HG03457 (cell line): ENCODE results near the gene DPPA4.

Experiments used
- ATAC-seq: cut with Tn5 transposase; IDR thresholded peaks from one replicate; pipeline ENCODE4 v1.9.1; 2021; ENCODE audit warnings: moderate number of reproducible peaks; ENCODE audit not compliant: unreplicated experiment

Gene DPPA4

DNA sequence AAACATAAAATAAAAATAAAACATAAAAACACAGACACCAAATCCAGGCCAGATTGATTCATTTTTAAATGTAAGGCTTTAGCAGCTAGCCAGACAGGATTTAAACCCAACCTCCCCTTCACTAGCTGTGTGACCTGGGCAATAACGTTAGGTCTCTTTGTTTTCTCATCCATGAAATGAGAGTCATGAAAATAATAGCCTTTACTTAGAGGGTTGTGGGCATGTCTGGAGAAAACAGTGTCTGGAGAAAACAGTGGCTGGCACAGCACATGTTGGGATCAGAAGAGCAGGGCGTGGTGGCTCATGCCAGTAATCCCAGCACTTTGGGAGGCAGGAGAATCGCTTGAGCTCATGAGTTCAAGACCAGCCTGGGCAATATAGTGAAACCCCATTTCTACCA, 1.9 kb upstream of the DPPA4 start:
- ATAC-seq: no peak

GRCh38 chr3:109338322-109338721, 976 bp upstream of the DPPA4 start:
- no peak for ATAC-seq

- no peak for ATAC-seq
Observed at GRCh38 chr3:109336291-109336861, 970 bp downstream of the DPPA4 start.

DNA sequence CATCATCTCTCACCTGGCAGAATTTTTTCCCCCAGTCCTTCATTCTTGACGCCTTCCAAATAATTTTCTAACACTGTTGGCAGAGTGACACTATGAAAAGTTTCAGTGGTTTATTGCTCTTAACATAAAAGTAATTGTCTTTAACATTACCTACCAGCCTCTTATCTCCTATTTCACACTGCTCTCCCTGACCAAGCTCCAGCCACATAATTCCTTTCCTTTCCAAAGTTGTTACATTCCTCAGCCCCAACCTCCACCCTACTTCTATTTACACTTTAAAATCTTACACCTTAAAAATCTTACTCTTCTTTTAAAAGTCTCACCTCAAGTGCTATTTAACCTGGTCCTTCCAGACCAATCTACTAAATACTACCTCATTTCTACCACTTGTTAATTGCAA, 2.8 kb downstream of the DPPA4 start:
- ATAC-seq: no peak

DNA sequence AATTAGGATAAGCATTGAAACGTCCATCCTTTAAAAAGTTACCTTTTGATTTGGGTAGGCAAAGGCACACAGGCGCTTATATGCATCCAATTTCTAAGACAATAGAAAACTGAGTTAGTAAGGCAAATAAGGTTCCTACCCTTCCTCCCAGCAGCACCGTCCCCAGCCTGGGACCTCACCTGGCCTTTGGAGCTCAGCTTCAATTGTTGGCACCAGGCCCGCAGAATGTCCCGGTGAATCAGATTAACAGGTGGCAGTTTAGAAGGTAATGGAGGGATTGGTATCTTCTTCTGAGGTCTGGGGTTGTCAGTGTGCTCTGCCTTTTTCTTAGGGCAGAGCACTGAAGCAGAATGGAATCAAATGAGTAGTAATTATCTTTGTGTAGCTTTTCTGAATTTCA, 5.7 kb downstream of the DPPA4 start:
- no peak for ATAC-seq

GRCh38 chr3:109330405-109330804, 6.9 kb downstream of the DPPA4 start:
- no peak for ATAC-seq

GRCh38 chr3:109328202-109328601, 9.1 kb downstream of the DPPA4 start:
- ATAC-seq: no peak

DNA sequence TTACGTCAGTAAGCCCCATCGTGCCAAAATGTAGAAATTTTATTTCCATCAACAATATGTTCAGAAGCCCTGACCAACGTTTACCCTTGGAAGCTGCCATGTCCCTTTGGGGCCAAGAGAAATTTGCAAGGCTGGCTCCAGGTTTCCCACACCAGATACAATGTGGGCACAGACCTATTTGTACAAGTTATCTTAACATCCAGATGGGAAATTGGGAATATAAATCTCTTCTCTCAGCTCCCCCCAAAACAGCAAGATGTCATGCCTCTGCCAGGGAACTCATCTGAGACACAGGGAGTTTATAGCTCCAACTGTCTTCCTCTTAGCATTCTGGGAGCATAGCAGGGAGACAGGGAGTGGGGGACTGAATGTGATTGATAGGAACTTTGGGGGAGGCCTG, 11.7 kb downstream of the DPPA4 start:
- ATAC-seq: no peak

GRCh38 chr3:109325109-109325508, 12.2 kb downstream of the DPPA4 start:
- no peak for ATAC-seq

GRCh38 chr3:109316162-109316730, 21.1 kb downstream of the DPPA4 start, which contains the start of gene DPPA2:
Gene DPPA2 (minus strand): TSS chr3:109316517. CDS start chr3:109314542, 1,975 bp downstream.
- no peak for ATAC-seq

DNA sequence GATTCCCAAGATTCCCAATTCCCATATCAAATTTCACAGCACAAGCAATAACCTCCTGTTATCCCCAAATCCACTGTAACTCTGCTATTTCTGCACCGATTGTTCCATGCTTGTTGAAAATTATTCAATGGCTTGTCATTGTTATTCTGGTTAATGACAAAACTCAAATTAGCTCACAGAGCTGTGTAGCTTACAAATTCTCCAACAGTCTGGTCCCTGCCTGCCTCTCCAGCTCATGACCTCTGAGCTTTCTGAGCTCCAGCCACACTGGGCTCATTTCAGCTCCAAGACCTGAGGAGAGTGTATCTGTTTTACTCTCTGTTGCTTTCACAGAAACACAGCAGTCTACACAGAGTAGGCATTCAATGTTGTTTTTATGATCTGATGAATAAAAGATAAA, 24.3 kb downstream of the DPPA4 start:
- no peak for ATAC-seq

DNA sequence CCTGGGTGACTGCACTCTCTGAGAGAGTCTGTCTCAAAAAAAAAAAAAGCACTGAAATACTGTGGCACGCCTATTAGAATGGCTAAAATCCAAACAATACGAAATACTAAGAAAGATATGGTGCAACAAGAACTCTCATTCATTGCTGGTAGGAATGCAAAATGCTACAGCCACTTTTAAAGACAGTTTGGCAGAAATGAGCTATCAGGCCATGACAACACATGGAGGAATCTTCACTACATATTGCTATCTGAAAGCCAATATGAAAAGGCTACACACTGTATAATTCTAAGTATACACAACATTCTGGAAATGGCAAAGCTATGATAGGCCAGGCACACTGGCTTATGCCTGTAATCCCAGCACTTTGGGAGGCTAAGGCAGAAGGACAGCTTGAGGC, 39.9 kb downstream of the DPPA4 start:
- no peak for ATAC-seq

DNA sequence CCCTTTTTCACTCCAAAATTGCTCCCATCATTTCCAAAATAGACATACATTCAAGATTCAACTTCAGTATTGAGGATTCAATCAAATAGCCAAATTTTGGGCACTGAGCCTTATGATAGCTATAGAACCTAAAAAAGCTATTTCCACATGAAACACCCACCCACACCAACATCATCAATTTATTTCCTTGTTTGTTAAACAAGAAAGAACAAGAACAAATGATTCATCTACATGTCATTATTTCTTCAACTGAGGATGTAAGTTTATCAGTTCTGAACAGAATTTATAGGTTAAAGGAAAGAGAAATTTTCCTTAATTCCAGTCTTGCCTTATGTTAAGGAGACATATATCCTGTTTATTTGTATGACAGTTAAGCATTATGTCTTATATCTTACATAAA, 53.3 kb downstream of the DPPA4 start:
- ATAC-seq: no peak

GRCh38 chr3:109278546-109278945, 58.8 kb downstream of the DPPA4 start:
- no peak for ATAC-seq

DNA sequence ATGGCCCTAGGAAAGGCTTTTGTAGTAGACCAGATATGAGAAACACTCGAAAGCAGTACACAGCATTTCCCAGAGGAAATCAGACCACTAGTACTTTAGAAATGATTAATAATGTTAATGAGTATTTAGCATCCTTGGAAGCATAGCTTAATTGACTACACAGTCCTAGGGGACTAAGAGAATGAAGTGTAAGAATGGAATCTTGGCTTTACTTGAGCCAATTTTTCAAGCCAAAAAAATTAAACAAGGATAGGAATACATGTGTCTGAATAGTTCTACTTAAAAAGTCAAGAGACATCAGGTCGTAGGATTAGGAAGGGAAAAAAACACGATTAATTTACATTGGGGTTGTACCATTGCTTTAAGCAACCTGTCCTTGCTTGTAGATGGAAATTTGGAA, 59.2 kb downstream of the DPPA4 start:
- ATAC-seq: no peak
